Kidney epithelial cell (primary cell): ENCODE data around the gene ZNF565. TPM values are rescaled to one million over a fixed set of nuclear protein-coding genes. Genes with fewer than 3 reads are reported as not detected.
"Not testable (repeated sequence)": the region's sequence is repeated elsewhere in the genome, so short reads cannot be mapped to it uniquely, and the experiment has no call there.

Source experiments
- DNase-seq: peaks from one replicate; pipeline ENCODE4 v3.0.0-alpha.2; 2010; ENCODE audit warnings: low read depth
- H3K27me3 ChIP-seq: 2 replicates; pipeline ENCODE4 v1.6.0; 2011; ENCODE audit warnings: low read length; ENCODE audit not compliant: control insufficient read depth, insufficient read depth
- H3K36me3 ChIP-seq: 2 replicates; pipeline ENCODE4 v1.5.1; 2011; ENCODE audit warnings: low read length; ENCODE audit not compliant: control insufficient read depth, insufficient read depth
- H3K4me3 ChIP-seq: 2 replicates; pipeline ENCODE4 v1.5.1; 2011; ENCODE audit warnings: low read depth, mild to moderate bottlenecking, control low read depth, low read length
- CTCF ChIP-seq: IDR thresholded peaks from 2 replicates; pipeline ENCODE4 v1.5.1; 2011; ENCODE audit warnings: mild to moderate bottlenecking, moderate library complexity, low read length, control low read depth, inconsistent platforms; ENCODE audit not compliant: insufficient read depth, poor library complexity, severe bottlenecking
- total RNA-seq: library from RNA; depleted of rRNA; stranded (reverse); fragments of >200 nt; gene quantifications from 2 replicates; pipeline ENCODE4 v1.2.3, GENCODE V29; 2015

ZNF565 gene
- total RNA-seq, 1 donor from 2014 or later: 2.2 TPM

DNA sequence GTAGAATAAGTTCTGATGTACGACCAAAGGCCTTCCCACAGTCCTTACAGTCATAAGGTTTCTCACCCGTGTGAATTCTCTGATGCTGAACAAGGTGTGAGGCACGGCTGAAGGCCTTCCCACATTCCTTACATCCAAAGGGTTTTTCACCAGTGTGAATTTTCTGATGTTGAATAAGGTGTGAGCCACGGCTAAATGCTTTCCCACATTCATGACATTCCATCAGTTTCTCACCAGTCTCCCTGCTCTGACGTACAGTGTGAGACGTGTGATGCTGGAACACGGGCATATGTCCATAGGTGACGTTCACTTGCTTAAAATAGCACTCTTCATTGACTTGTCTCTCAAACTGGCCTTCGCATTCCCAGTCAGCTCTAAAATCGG is 31.2 kb downstream of the ZNF565 start:
- no peak for DNase-seq
- no peak for TF ChIP-seq CTCF
- Histone ChIP-seq H3K4me3 (no peak overlapping the region), H3K36me3 (no peaks in the 10 kb centered on the region), H3K27me3 (no peaks in the 10 kb centered on the region)

GRCh38 chr19:36182612-36183244 is 31.7 kb downstream of the ZNF565 start:
- no peak overlapping the region for H3K4me3 ChIP-seq
- TF ChIP-seq CTCF: no peak
- H3K27me3 ChIP-seq: no peaks in the 10 kb centered on the region
- no peak for DNase-seq
- no peaks in the 10 kb centered on the region for H3K36me3 ChIP-seq

- DNase-seq, H3K4me3 ChIP-seq, H3K36me3 ChIP-seq, H3K27me3 ChIP-seq: not testable (repeated sequence)
Measured at GRCh38 chr19:36179077-36179476, 35.4 kb downstream of the ZNF565 start.

- not testable (repeated sequence) for H3K27me3 ChIP-seq, DNase-seq, H3K4me3 ChIP-seq, H3K36me3 ChIP-seq
Measured at GRCh38 chr19:36173846-36174245, 40.6 kb downstream of the ZNF565 start.

GRCh38 chr19:36172852-36173251 is 41.6 kb downstream of the ZNF565 start:
- no peak for DNase-seq
- Histone ChIP-seq H3K4me3 (no peak overlapping the region), H3K27me3 (no peaks in the 10 kb centered on the region), H3K36me3 (no peaks in the 10 kb centered on the region)
- no peak for TF ChIP-seq CTCF

DNA sequence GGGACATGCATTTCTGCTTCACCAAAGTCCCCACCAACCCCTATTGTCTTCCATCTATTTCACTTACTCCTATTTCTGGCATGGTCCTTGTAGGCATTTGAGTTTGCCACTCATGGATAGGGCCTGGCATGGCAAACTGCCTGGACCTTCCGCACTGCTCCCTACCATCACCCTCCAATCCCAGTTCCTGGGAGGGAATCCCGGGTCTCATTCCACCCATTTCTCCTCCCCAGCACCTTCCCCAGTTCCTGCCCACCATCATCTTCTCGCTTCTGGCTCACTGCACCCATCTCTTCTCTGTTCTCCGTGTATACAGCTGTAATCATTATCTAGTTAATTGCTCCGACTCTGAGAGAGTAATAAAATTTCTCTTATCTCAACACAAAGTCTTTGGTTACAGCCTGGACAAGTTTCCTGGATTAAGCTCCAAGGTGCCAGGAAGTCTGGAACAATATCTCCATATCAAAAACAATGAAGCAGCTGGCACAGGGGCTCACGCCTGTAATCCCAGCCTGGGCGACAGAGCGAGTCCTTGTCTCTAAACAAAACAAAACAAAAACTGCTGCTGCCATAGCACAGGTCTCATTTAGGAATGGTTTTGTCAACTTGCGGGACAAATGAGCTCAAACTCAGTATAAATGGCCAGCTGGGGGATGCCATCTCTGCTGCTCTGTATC is 45.2 kb downstream of the ZNF565 start:
- DNase-seq: no peak
- no peaks in the 10 kb centered on the region for H3K27me3 ChIP-seq
- TF ChIP-seq CTCF: no peak
- H3K36me3 ChIP-seq: no peaks in the 10 kb centered on the region
- H3K4me3 ChIP-seq: no peak overlapping the region

DNA sequence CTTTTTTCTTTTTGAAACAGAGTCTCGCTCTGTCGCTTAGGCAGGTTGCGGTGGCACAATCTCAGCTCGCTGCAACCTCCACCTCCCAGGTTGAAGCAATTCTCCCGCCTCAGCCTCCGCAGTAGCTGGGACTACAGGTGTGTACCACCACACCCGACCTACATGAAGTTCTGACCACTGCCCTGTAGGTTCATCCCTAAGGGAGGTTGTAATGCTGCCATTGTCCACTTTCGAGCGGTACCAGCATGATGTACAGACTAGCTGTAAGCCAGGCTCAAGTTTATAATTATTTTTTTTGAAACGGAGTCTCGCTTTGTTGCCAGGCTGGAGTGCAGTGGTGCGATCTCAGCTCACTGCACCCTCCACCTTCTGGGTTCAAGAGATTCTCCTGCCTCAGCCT is 50.7 kb downstream of the ZNF565 start:
- Histone ChIP-seq H3K36me3 (peaks cover 2% of the 10 kb centered on the region), H3K4me3 (no peak overlapping the region), H3K27me3 (no peaks in the 10 kb centered on the region)
- no peak for TF ChIP-seq CTCF
- no peak for DNase-seq
